Activated CD8-positive, alpha-beta T cell treated with anti-CD3 and anti-CD28 coated beads, Interleukin-2, amount 10 ng/mL, durations not matched to agents 7 days and 5 days (primary cell): ENCODE results near the gene SPTSSB. TPM values are rescaled to one million over a fixed set of nuclear protein-coding genes. Genes with fewer than 3 reads are reported as not detected.

ENCODE experiments used
- ATAC-seq: fragments of 150-1000 bp; cut with Tn5 transposase; one replicate; pipeline ENCODE4 v1.10.0; 2021; ENCODE audit warnings: moderate library complexity
- CTCF ChIA-PET: fragments of 350-600 bp; sonication (Branson Sonifier 250); formaldehyde crosslinking; loops from one replicate; lab custom pipeline; 2021; ENCODE audit warnings: antibody characterized with exemption; lab: Charles Lee
- POLR2A ChIA-PET: fragments of 350-600 bp; sonication (Branson Sonifier 250); formaldehyde crosslinking; loops from one replicate; lab custom pipeline; 2021; ENCODE audit warnings: antibody characterized with exemption; lab: Charles Lee
- DNase-seq: peaks from one replicate; pipeline ENCODE4 v3.0.0-alpha.2; 2020
- H3K27ac Mint-ChIP-seq: one replicate; pipeline ENCODE4 v1.8.0; 2021; ENCODE audit warnings: mild to moderate bottlenecking, mixed read lengths
- H3K27me3 Mint-ChIP-seq: one replicate; pipeline ENCODE4 v1.8.0; 2021; ENCODE audit warnings: low read depth, mixed read lengths
- H3K36me3 Mint-ChIP-seq: one replicate; pipeline ENCODE4 v1.8.0; 2021; ENCODE audit warnings: low read depth, mixed read lengths
- H3K4me1 Mint-ChIP-seq: one replicate; pipeline ENCODE4 v1.8.0; 2021; ENCODE audit warnings: low read depth, mixed read lengths
- H3K4me3 Mint-ChIP-seq: one replicate; pipeline ENCODE4 v1.8.0; 2021; ENCODE audit warnings: mild to moderate bottlenecking, mixed read lengths
- H3K9me3 Mint-ChIP-seq: one replicate; pipeline ENCODE4 v1.8.0; 2022; ENCODE audit warnings: mixed read lengths; ENCODE audit not compliant: insufficient read depth
- total RNA-seq, 2 experiments: library from RNA; stranded (reverse); gene quantifications; one replicate each; pipeline ENCODE4 v1.2.3, GENCODE V29; 2021

The SPTSSB gene
- total RNA-seq, 2 experiments from 2014 or later = not detected

- H3K36me3 Mint-ChIP-seq = peaks cover 33% of the 10 kb centered on the region
- DNase-seq = peak; percentile 41
- no peak overlapping the region for H3K4me3 Mint-ChIP-seq
- H3K27me3 Mint-ChIP-seq = peaks cover 50% of the 10 kb centered on the region
- CTCF ChIA-PET = interaction anchor here (0.8 to 1.6 kb wide), 7 partner anchors 9 to 117 kb away, joined by 3 to 5 read pairs (median 3); no protein-coding TSS in a partner anchor
- H3K27ac Mint-ChIP-seq = no peak overlapping the region
- peaks cover 32% of the 10 kb centered on the region for H3K4me1 Mint-ChIP-seq
- POLR2A ChIA-PET = interaction anchor here (0.6 kb wide), 1 partner anchor 108 kb away, joined by 3 read pairs; no protein-coding TSS in a partner anchor
- H3K9me3 Mint-ChIP-seq = peaks cover 20% of the 10 kb centered on the region
- no peak for ATAC-seq
These were observed 66.0 kb downstream of the SPTSSB start for GRCh38 chr3:161305095-161305991.

- POLR2A ChIA-PET = no interaction called here
- CTCF ChIA-PET = no interaction called here
- no peak overlapping the region for H3K4me3 Mint-ChIP-seq
These were observed 74.5 kb downstream of the SPTSSB start for GRCh38 chr3:161296814-161297213.

GRCh38 chr3:161295325-161295724, 76.0 kb downstream of the SPTSSB start:
- ChIA-PET CTCF (interaction anchor here (2.0 to 5.6 kb wide), 2 partner anchors 10 to 19 kb away, joined by 5 to 32 read pairs; no protein-coding TSS in a partner anchor), POLR2A (no interaction called here)
- H3K36me3 Mint-ChIP-seq = peaks cover 14% of the 10 kb centered on the region
- peaks cover 9% of the 10 kb centered on the region for H3K9me3 Mint-ChIP-seq
- H3K27ac Mint-ChIP-seq = no peak overlapping the region
- DNase-seq (no peak), ATAC-seq (no peak)
- H3K27me3 Mint-ChIP-seq = peaks cover 20% of the 10 kb centered on the region
- H3K4me1 Mint-ChIP-seq = no peaks in the 10 kb centered on the region
- H3K4me3 Mint-ChIP-seq = no peak overlapping the region

More at GRCh38 chr3:161296814-161297213, 74.5 kb downstream of the SPTSSB start:
- ATAC-seq (no peak), DNase-seq (no peak)
- H3K9me3 Mint-ChIP-seq = peaks cover 9% of the 10 kb centered on the region
- no peaks in the 10 kb centered on the region for H3K4me1 Mint-ChIP-seq
- peaks cover 14% of the 10 kb centered on the region for H3K36me3 Mint-ChIP-seq
- peaks cover 23% of the 10 kb centered on the region for H3K27me3 Mint-ChIP-seq
- H3K27ac Mint-ChIP-seq = no peak overlapping the region

Other genes with a start within 250 kb of the SPTSSB start
- gene NMD3, start 150.2 kb downstream of the SPTSSB start, total RNA-seq = 10 to 100 TPM; 43.4 to 44.6 TPM
- gene OTOL1, start 125.3 kb upstream of the SPTSSB start, total RNA-seq = not detected